H1 (cell line): ENCODE measurements around the gene STIL. TPM values are rescaled to one million over a fixed set of nuclear protein-coding genes. Genes with fewer than 3 reads are reported as not detected.
"Not testable (repeated sequence)": the region's sequence is repeated elsewhere in the genome, so short reads cannot be mapped to it uniquely, and the experiment has no call there.

ENCODE experiments used
- CTCF ChIA-PET: fragments of 300-600 bp; sonication (Branson Sonifier 250); formaldehyde crosslinking; loops from one replicate; lab custom pipeline; 2021; ENCODE audit not compliant: partially characterized antibody; lab: Charles Lee
- POLR2A ChIA-PET: fragments of 300-600 bp; sonication (Branson Sonifier 250); formaldehyde crosslinking; loops from one replicate; lab custom pipeline; 2021; ENCODE audit warnings: inconsistent platforms; ENCODE audit not compliant: partially characterized antibody; lab: Charles Lee
- DNase-seq, 2 experiments: peaks; one replicate each; pipeline versions ENCODE4 v3.0.0 to v3.0.0-alpha.2; 2010 to 2022; ENCODE audit warnings: low spot score in 2 of 2, low read depth in 1 of 2, mixed read lengths in 1 of 2
- FAIRE-seq: peaks from 2 replicates; lab custom pipeline; 2011; peaks lifted over from hg19 to GRCh38; lab: Jason Lieb, UNC
- H2AFZ ChIP-seq: 2 replicates; pipeline ENCODE4 v1.8.1; 2012; ENCODE audit warnings: low read length, inconsistent platforms
- H2AK5ac ChIP-seq: 2 replicates; pipeline ENCODE4 v1.6.1; 2013; ENCODE audit warnings: low read depth, low read length
- H2BK120ac ChIP-seq: replicated peaks from 2 replicates; pipeline ENCODE3; 2013; ENCODE audit warnings: low read depth, low read length, inconsistent platforms
- H2BK12ac ChIP-seq: 2 replicates; pipeline ENCODE4 v1.6.1; 2013; ENCODE audit warnings: low read depth, low read length
- H2BK15ac ChIP-seq: 2 replicates; pipeline ENCODE4 v1.6.1; 2013; ENCODE audit warnings: low read length
- H2BK20ac ChIP-seq: 2 replicates; pipeline ENCODE4 v1.6.1; 2013; ENCODE audit warnings: low read length
- H2BK5ac ChIP-seq: 2 replicates; pipeline ENCODE4 v1.6.1; 2013; ENCODE audit warnings: low read depth, low read length
- H3K14ac ChIP-seq: 2 replicates; pipeline ENCODE4 v1.6.1; 2013; ENCODE audit warnings: inconsistent platforms; ENCODE audit not compliant: insufficient read length
- H3K18ac ChIP-seq: 2 replicates; pipeline ENCODE4 v1.6.1; 2013; ENCODE audit warnings: low read length; ENCODE audit errors: extremely low read depth
- H3K23ac ChIP-seq: 2 replicates; pipeline ENCODE4 v1.6.1; 2013; ENCODE audit warnings: inconsistent platforms; ENCODE audit not compliant: insufficient read length
- H3K23me2 ChIP-seq: 2 replicates; pipeline ENCODE4 v1.6.1; 2013; ENCODE audit warnings: low read depth, low read length
- H3K27ac ChIP-seq: 2 replicates; pipeline ENCODE4 v1.6.1; 2011; ENCODE audit warnings: low read depth, low read length, inconsistent platforms
- H3K27me3 ChIP-seq, 4 experiments: replicated peaks in 1 of 4; 1 replicate in 1 of 4; 2 replicates in 3 of 4; pipeline versions ENCODE4 v1.6.1 to v1.8.1; 2011 to 2013; ENCODE audit warnings: low read length in 3 of 4, mild to moderate bottlenecking in 3 of 4, inconsistent platforms in 2 of 4, mixed read lengths in 2 of 4, moderate library complexity in 1 of 4; ENCODE audit not compliant: control insufficient read depth in 3 of 4, insufficient read depth in 3 of 4; ENCODE audit errors: extremely low read depth in 1 of 4
- H3K36me3 ChIP-seq, 4 experiments: 2 replicates each; pipeline versions ENCODE4 v1.6.1 to v1.8.1; 2011 to 2013; ENCODE audit warnings: mild to moderate bottlenecking in 4 of 4, low read length in 3 of 4, moderate library complexity in 2 of 4, control low read depth in 1 of 4, inconsistent platforms in 1 of 4; ENCODE audit not compliant: insufficient read depth in 4 of 4, control insufficient read depth in 2 of 4
- H3K4ac ChIP-seq: replicated peaks from 2 replicates; pipeline ENCODE3; 2013; ENCODE audit warnings: low read length, low read depth, mixed read lengths, inconsistent platforms; ENCODE audit not compliant: insufficient read length
- H3K4me1 ChIP-seq, 4 experiments: replicated peaks in 1 of 4; 1 replicate in 1 of 4; 2 replicates in 3 of 4; pipeline versions ENCODE4 v1.6.1 to v1.8.1; 2011 to 2013; ENCODE audit warnings: low read length in 3 of 4, inconsistent platforms in 2 of 4, mixed read lengths in 1 of 4; ENCODE audit not compliant: insufficient read depth in 4 of 4, control insufficient read depth in 3 of 4
- H3K4me2 ChIP-seq, 2 experiments: 2 replicates each; pipeline versions ENCODE4 v1.6.1 to v1.8.1; 2011 to 2013; ENCODE audit warnings: low read depth in 2 of 2, low read length in 2 of 2, control low read depth in 1 of 2, inconsistent platforms in 1 of 2, mild to moderate bottlenecking in 1 of 2; ENCODE audit not compliant: insufficient read depth in 1 of 2
- H3K4me3 ChIP-seq, 4 experiments: fragments of 200-600, 300-600 bp in 1 of 4; sonication (generic), shearing (Covaris generic), sonication (Bioruptor Twin) in 1 of 4; 2 replicates each; pipeline versions ENCODE4 v1.5.1 to v1.8.1; 2011 to 2016; ENCODE audit warnings: low read length in 4 of 4, low read depth in 3 of 4, control low read depth in 2 of 4, inconsistent platforms in 2 of 4, mild to moderate bottlenecking in 2 of 4, mixed read lengths in 1 of 4, moderate library complexity in 1 of 4; ENCODE audit not compliant: insufficient read depth in 2 of 4; ENCODE audit errors: extremely low read depth in 1 of 4
- H3K56ac ChIP-seq: replicated peaks from 2 replicates; pipeline ENCODE3; 2013; ENCODE audit warnings: low read depth, mild to moderate bottlenecking, mixed read lengths, low read length, inconsistent platforms; ENCODE audit not compliant: insufficient read length
- H3K79me1 ChIP-seq: 2 replicates; pipeline ENCODE4 v1.6.1; 2013; ENCODE audit warnings: low read depth, low read length, control low read depth
- H3K79me2 ChIP-seq, 2 experiments: 2 replicates each; pipeline versions ENCODE4 v1.6.1 to v1.8.1; 2012 to 2013; ENCODE audit warnings: low read length in 2 of 2, mild to moderate bottlenecking in 2 of 2, inconsistent platforms in 1 of 2; ENCODE audit not compliant: insufficient read depth in 2 of 2, control insufficient read depth in 1 of 2
- H3K9ac ChIP-seq, 4 experiments: replicated peaks in 1 of 4; 1 replicate in 1 of 4; 2 replicates in 3 of 4; pipeline versions ENCODE4 v1.6.1 to v1.8.1; 2011 to 2013; ENCODE audit warnings: low read depth in 3 of 4, low read length in 3 of 4, control low read depth in 2 of 4, mild to moderate bottlenecking in 2 of 4, moderate library complexity in 2 of 4, inconsistent platforms in 1 of 4; ENCODE audit errors: extremely low read depth in 1 of 4
- H3K9me3 ChIP-seq, 2 experiments: 2 replicates each; pipeline versions ENCODE4 v1.6.1 to v1.8.1; 2012 to 2013; ENCODE audit warnings: mild to moderate bottlenecking in 2 of 2, moderate library complexity in 2 of 2, control low read depth in 1 of 2, inconsistent platforms in 1 of 2, low read depth in 1 of 2, low read length in 1 of 2, mixed read lengths in 1 of 2; ENCODE audit not compliant: insufficient read depth in 2 of 2
- H4K20me1 ChIP-seq, 2 experiments: replicated peaks in 1 of 2; 2 replicates each; pipeline versions ENCODE3 to v1.8.1; 2011 to 2013; ENCODE audit warnings: inconsistent platforms in 2 of 2, low read length in 2 of 2, mild to moderate bottlenecking in 1 of 2; ENCODE audit not compliant: insufficient read depth in 2 of 2, control insufficient read depth in 1 of 2
- H4K5ac ChIP-seq: 2 replicates; pipeline ENCODE4 v1.6.1; 2013; ENCODE audit warnings: low read length, low read depth, mixed read lengths, inconsistent platforms; ENCODE audit not compliant: insufficient read length
- H4K8ac ChIP-seq: 2 replicates; pipeline ENCODE4 v1.8.0; 2013; ENCODE audit warnings: mild to moderate bottlenecking, moderate library complexity, low read length, inconsistent platforms; ENCODE audit not compliant: insufficient read depth; ENCODE audit errors: extremely low read depth
- H4K91ac ChIP-seq: replicated peaks from 2 replicates; pipeline ENCODE3; 2013; ENCODE audit warnings: low read length, mixed read lengths, inconsistent platforms; ENCODE audit not compliant: insufficient read length
- KDM4A ChIP-seq: IDR thresholded peaks from one replicate; pipeline ENCODE4 v1.7.1; 2012; ENCODE audit warnings: low read depth, mild to moderate bottlenecking, moderate library complexity, low read length, inconsistent platforms; ENCODE audit not compliant: severe bottlenecking
- WGBS, 2 experiments: shearing (Covaris generic) in 1 of 2; methylation state at CpG; one replicate each; pipeline versions ENCODE4 v1.1.6 to v1.1.7; 2013 to 2015; ENCODE audit warnings: low lambda C conversion rate in 2 of 2, mixed read lengths in 2 of 2, inconsistent platforms in 1 of 2, low coverage in 1 of 2, missing lambda C conversion rate in 1 of 2; ENCODE audit not compliant: insufficient replicate concordance in 2 of 2, insufficient coverage in 1 of 2, insufficient read length in 1 of 2; ENCODE audit errors: extremely low coverage in 1 of 2, missing lambda C conversion rate in 1 of 2; 5-methylcytosine and 5-hydroxymethylcytosine counted together
- polyA plus RNA-seq, 7 experiments: library from polyadenylated mRNA; depleted of rRNA in 3 of 7; stranded (reverse) in 5 of 7; unstranded in 2 of 7; fragments of >200 nt in 5 of 7; fragments of 200-250 nt in 2 of 7; gene quantifications; 1 replicate in 5 of 7; 2 replicates in 1 of 7; 4 replicates in 1 of 7; pipeline versions ENCODE4 v1.2.1 to v1.2.3, GENCODE V29; 2011 to 2013; ENCODE audit warnings: missing spikeins in 2 of 7, mixed read lengths in 2 of 7
- total RNA-seq: library from RNA; stranded (reverse); fragmentation: NEBNext Ultra II Directional; extraction: Animal tissue kit (Norgen Biotek cat#: 25700); gene quantifications from 2 replicates; pipeline ENCODE4 v1.2.1, GENCODE V29; 2021

Gene STIL
- total and polyA plus RNA-seq, 2 of the 8 experiments (the other 6 are each of a cell fraction or from before 2014, with no cell fraction given) = 13.6 to 25.1 TPM

DNA sequence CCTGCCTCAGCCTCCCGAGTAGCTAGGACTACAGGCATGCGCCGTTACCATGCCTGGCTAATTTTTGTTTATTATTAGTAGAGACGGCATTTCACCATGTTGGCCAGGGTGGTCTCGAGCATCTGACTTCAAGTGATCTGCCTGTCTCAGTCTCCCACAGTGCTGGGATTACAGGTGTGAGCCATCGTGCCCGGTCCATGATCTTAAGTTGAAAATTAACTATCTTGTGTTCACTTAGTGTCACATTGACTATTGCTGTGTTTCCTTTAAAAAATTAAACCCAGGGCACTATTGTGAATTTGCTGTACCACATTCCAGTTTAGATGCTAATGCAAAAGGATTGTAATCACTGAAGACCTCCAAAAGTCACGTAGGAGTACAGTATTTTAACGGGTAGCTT lies 33.8 kb upstream of the STIL start (continued):
- TF ChIP-seq KDM4A = no peak

DNA sequence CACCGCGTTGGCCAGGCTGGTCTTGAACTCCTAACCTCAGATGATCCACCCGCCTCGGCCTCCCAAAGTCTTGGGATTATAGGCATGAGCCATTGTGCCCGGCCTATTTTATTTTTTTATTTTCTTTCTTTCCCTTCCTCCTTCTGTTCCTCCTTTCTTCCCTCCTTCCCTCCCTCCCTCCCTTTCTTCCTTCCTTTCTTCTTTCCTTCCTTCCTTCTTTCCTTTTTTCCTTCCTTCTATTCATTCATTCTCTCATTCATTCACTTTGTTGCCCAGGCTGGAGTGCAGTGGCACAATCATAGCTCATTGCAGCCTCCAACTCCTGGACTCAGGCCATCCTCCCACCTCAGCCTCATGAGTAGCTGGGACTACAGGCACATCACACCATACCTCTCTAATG lies 33.0 kb upstream of the STIL start:
- POLR2A ChIA-PET, H3K9ac ChIP-seq, H3K14ac ChIP-seq, H3K4me1 ChIP-seq, H2BK15ac ChIP-seq, H3K36me3 ChIP-seq, H2BK120ac ChIP-seq, H3K79me2 ChIP-seq, FAIRE-seq, H3K18ac ChIP-seq, H3K27ac ChIP-seq, H3K79me1 ChIP-seq, H4K91ac ChIP-seq, H2AK5ac ChIP-seq, H2BK12ac ChIP-seq, H3K23ac ChIP-seq, CTCF ChIA-PET, H3K4me2 ChIP-seq, H4K20me1 ChIP-seq, H2BK20ac ChIP-seq, H2BK5ac ChIP-seq, H3K4ac ChIP-seq, H2AFZ ChIP-seq, H4K8ac ChIP-seq, H3K23me2 ChIP-seq, H3K56ac ChIP-seq, H3K27me3 ChIP-seq, DNase-seq, H3K9me3 ChIP-seq, H4K5ac ChIP-seq, H3K4me3 ChIP-seq: not testable (repeated sequence)
- 89% methylated on average over 4 of the region's 5 CpGs; no CpG with 5 or more reads in 1 of the 2 experiments for WGBS, 2 experiments
